ENCODE measurements around the gene PRSS53. TPM values are rescaled to one million over a fixed set of nuclear protein-coding genes. Genes with fewer than 3 reads are reported as not detected.

PRSS53 gene
- total RNA-seq, 1 experiment from 2014 or later, result 2.8 TPM

DNA sequence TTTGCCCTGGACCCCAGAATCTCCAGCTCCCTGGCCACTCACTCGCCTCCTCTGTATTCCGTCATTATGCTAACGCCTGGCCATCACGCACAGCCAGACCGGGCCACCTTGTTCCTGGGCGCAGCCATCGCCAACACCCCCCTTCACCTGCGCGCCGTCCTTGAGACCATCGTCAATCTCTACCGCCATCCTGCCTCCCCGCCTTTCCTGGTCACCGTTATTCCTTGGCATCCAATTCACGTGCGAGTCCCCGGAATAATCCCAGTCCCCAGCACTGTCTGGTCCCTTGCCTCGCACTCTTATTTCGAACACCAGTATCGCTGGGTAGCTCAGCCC is 5.3 kb upstream of the PRSS53 start:
- Histone ChIP-seq H3K79me2 (ENCODE audit: insufficient read depth, low read length) (peaks cover 2% of the 10 kb centered on the region; the same call in 1 of the 2 replicates), H4K5ac (ENCODE audit: insufficient read length, low read depth, low read length) (no peak overlapping the region), H3K23ac (ENCODE audit: insufficient read length, low read depth, low read length) (no peak overlapping the region), H2BK5ac (ENCODE audit: insufficient read length, low read length) (no peak overlapping the region), H2BK15ac (ENCODE audit: low read depth, low read length) (no peak overlapping the region), H2BK12ac (ENCODE audit: insufficient read length, low read depth, low read length) (no peak overlapping the region), H2BK20ac (ENCODE audit: low read depth, low read length, poor library complexity, severe bottlenecking) (no peak overlapping the region), H4K8ac (replicated peaks; ENCODE audit: insufficient read length, low read depth, low read length) (no peak overlapping the region), H3K18ac (ENCODE audit: insufficient read length, low read depth, low read length) (no peak overlapping the region), H2BK120ac (ENCODE audit: low read depth, low read length, poor library complexity, severe bottlenecking) (no peak overlapping the region), H3K56ac (ENCODE audit: insufficient read length, low read depth, low read length) (no peak overlapping the region), H2AK5ac (ENCODE audit: insufficient read length, low read length) (no peak overlapping the region), H4K91ac (ENCODE audit: insufficient read length, low read depth, low read length) (no peak overlapping the region), H3K79me1 (ENCODE audit: insufficient read depth, low read depth, low read length, poor library complexity, severe bottlenecking) (peaks cover 2% of the 10 kb centered on the region), H3K4me1 (ENCODE audit: insufficient read depth, low read length) (peaks cover 2% of the 10 kb centered on the region; the same call in 1 of the 2 replicates), H3K14ac (ENCODE audit: insufficient read depth, low read length) (peak overlapping the region; percentile 32; the same call in 1 of the 2 replicates), H4K20me1 (ENCODE audit: control insufficient read depth, insufficient read depth, insufficient read length) (peaks cover 3% of the 10 kb centered on the region), H3K4me2 (ENCODE audit: insufficient read depth, insufficient read length, low read length) (peak overlapping the region; percentile 80), H3K9ac (ENCODE audit: extremely low read depth, insufficient read length, low read length) (peak overlapping the region; percentile 76), H3K9me3 (ENCODE audit: control insufficient read depth, low read depth, low read length) (no peaks in the 10 kb centered on the region), H3K27me3 (ENCODE audit: insufficient read depth, low read length) (no peaks in the 10 kb centered on the region), H3K23me2 (ENCODE audit: insufficient read length, low read depth, low read length, poor library complexity, severe bottlenecking) (peaks cover 11% of the 10 kb centered on the region), H3K4ac (ENCODE audit: low read depth, low read length) (no peak overlapping the region), H3K27ac (ENCODE audit: insufficient read length, low read depth, low read length) (no peak overlapping the region), H2AFZ (ENCODE audit: low read length) (no peak overlapping the region), H3T11ph (ENCODE audit: low read length) (no peak overlapping the region)
- TF ChIP-seq, protein P1, sequence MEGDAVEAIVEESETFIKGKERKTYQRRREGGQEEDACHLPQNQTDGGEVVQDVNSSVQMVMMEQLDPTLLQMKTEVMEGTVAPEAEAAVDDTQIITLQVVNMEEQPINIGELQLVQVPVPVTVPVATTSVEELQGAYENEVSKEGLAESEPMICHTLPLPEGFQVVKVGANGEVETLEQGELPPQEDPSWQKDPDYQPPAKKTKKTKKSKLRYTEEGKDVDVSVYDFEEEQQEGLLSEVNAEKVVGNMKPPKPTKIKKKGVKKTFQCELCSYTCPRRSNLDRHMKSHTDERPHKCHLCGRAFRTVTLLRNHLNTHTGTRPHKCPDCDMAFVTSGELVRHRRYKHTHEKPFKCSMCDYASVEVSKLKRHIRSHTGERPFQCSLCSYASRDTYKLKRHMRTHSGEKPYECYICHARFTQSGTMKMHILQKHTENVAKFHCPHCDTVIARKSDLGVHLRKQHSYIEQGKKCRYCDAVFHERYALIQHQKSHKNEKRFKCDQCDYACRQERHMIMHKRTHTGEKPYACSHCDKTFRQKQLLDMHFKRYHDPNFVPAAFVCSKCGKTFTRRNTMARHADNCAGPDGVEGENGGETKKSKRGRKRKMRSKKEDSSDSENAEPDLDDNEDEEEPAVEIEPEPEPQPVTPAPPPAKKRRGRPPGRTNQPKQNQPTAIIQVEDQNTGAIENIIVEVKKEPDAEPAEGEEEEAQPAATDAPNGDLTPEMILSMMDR (conservative IDR thresholded peaks at IDR 0.05), result no peak
- peaks cover 9 to 15% of the 10 kb centered on the region in 2 experiments for H3K4me1 Mint-ChIP-seq
- no CpG with 5 or more reads among the region's 20 CpGs for WGBS (ENCODE audit: extremely low coverage, insufficient read length, low lambda C conversion rate)
- peak overlapping the region; percentile 44 to 94 (median 94); a peak in 6 of 7 replicates for H3K27ac Mint-ChIP-seq
- peak; percentile 38 for DNase-seq
- H3K36me3 Mint-ChIP-seq (ENCODE audit: insufficient read depth in 1 of 3, low read depth in 3 of 3), result peaks cover 5 to 22% (median 22%) of the 10 kb centered on the region in 3 experiments; a peak in 6 of 7 replicates
- peak overlapping the region; percentile 92 to 99 for H3K4me3 Mint-ChIP-seq
- peaks cover 2% of the 10 kb centered on the region for H3K27me3 Mint-ChIP-seq (ENCODE audit: low read depth)
- H3K9me3 Mint-ChIP-seq, result no peaks in the 10 kb centered on the region; a peak in 1 of 5 replicates

All from H9 (cell line).